Fibroblast of pulmonary artery (primary cell): Measurements from ENCODE around the gene LOXL1.
A peak's percentile ranks its signal among the peaks of the same experiment; 100 is the strongest.

Experiments
- DNase-seq: peaks from one replicate; pipeline ENCODE4 v3.0.0-alpha.2; 2010; ENCODE audit warnings: low read depth
- H3K4me3 ChIP-seq: replicated peaks from 2 replicates; pipeline ENCODE4 v1.5.1; 2011; ENCODE audit warnings: low read depth, mild to moderate bottlenecking, control low read depth, low read length, moderate library complexity
- TF ChIP-seq, protein P1 (sequence below): IDR thresholded peaks from 2 replicates; pipeline ENCODE4 v1.5.1; 2011; ENCODE audit warnings: mild to moderate bottlenecking, control low read depth, low read length, inconsistent platforms; ENCODE audit errors: missing control alignments

The LOXL1 gene

GRCh38 chr15:73987250-73987649 lies 61.0 kb downstream of the LOXL1 start:
- no peak overlapping the region for H3K4me3 ChIP-seq
- no peak for DNase-seq
- TF ChIP-seq, protein P1, sequence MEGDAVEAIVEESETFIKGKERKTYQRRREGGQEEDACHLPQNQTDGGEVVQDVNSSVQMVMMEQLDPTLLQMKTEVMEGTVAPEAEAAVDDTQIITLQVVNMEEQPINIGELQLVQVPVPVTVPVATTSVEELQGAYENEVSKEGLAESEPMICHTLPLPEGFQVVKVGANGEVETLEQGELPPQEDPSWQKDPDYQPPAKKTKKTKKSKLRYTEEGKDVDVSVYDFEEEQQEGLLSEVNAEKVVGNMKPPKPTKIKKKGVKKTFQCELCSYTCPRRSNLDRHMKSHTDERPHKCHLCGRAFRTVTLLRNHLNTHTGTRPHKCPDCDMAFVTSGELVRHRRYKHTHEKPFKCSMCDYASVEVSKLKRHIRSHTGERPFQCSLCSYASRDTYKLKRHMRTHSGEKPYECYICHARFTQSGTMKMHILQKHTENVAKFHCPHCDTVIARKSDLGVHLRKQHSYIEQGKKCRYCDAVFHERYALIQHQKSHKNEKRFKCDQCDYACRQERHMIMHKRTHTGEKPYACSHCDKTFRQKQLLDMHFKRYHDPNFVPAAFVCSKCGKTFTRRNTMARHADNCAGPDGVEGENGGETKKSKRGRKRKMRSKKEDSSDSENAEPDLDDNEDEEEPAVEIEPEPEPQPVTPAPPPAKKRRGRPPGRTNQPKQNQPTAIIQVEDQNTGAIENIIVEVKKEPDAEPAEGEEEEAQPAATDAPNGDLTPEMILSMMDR: no peak

DNA sequence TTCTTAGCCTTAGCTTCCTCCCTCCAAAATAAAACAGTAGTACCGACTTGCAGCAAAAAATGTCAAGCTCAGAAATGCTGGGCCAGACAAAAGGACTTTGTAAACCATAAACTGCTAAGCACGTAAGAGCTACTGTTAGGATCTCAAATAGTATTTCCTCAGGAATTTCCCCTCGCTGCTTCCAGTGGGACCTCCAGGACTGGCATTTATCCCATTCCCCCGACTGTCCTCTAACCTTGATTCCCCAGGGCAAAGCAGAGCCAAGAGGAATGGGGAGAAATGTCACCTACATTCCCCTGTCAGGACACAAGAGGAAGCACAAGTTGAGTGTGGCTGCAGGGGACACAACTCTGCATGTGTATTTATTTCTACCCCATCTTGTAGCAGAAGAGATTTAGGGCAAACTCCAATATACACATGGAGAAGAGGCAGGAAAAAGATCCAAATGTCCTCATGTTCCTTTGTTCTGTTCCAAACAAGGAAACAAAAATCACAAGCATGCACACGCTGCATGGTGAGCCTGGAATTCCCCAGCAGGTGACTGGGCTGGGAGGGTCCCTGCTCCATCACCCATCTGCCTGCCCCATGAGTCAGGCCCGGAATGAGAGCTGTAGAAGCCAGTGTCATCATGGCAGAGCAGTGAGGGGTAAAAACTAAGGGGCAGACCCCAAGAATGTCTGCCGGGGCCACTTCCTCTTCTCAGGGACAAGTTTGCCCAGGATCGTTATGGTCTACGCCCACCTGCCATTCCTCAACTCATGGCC lies 61.6 kb downstream of the LOXL1 start:
- TF ChIP-seq, protein P1: no peak
- H3K4me3 ChIP-seq: no peak overlapping the region
- no peak for DNase-seq

DNA sequence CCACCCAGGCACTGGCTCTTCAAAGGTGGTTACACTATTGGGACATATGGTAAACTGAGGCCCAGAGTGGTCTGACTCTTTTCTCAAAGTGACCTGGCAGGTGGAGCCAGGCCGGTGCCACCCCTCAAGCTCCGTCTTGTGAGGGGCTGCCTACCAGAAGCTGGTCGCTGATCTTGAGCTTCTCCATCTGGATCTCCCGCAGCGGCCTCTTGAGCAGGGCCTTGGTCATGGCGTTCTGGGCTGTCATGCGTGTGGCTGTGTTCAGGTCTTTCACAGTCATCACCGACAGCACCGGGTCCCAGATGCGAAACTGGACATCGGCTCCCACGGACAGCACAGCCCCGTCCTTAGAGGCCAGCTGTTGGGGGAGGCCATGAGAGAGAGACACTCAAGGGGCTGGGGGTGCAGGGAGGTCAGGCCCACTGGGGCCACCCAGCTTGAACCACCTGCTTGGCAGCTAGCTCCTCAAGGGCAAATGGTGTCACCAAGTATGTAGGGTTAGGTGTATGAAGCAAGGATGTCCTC lies 62.2 kb downstream of the LOXL1 start:
- H3K4me3 ChIP-seq: no peak overlapping the region
- no peak for DNase-seq
- TF ChIP-seq, protein P1: no peak

DNA sequence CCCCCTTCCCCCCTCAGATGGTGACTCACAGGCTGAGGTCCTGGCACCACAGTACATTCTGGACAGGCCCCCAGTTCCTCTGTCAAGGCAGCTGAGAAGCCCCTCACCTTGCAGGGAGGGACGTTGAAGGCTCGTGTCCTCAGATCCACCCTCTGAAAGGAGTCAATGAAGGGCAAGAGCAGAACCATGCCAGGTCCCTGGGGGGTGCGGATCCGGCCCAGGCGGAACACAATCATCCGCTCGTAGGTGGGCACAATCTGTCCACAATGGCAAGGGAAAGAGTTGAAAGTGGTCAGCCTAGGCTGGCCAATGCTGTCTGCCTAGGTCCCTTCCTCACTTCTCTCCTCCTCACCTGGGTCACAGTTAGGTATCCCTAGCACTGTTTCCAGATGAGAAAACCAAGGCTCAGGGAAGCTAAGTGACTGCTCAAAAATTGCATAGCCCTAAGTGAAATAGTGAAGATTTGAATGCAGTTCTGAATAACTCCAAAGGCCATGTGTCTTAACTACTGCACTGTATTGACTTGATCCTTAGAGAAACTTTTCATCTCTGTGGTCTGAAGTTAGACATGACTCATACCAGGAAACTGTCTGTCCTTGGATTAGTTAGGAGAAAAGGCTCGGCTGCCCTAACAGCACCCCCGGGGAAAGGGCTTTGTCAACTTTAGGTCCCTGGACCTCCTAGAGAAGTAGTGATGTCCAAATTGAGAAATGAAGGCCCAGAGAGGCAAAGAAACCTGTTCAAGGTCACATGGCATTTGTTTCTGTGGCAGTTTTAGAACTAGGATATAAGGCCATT lies 62.9 kb downstream of the LOXL1 start:
- peak; percentile 74 for DNase-seq
- TF ChIP-seq, protein P1: no peak
- H3K4me3 ChIP-seq: no peak overlapping the region

DNA sequence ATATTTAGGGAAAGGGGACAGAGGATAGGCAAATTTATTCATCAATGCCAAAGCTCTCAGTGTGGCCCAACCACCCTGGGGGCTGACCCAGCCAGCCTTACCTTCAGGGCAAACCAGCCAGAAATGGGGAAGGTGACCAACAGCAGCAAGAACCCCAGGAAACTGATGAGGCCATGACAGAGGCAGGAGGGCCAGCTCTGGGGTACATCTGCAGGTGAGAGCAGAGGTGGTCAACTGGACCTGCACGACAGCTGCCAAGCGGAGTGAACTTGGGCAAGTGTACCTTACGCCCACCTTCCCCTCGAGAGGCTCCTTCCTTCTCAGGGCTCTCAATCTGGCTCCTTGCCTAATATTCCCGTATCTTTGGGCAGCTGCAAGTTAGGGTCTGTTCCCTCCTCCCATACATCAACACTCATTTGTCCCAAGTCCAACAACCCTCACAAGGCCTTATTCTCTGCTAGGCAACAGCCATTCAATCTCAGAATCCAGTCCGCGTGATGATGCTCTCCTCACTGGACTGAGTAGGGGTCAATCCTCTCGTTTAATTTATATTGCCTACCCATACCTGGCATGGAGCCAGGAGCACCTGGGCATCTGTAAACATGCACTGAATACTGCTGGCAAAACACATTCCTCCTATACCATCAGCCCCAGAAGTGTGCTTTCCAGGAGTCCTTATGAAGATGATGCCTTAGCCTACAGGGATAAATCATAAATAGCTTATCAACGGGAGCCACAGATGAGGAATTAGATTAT lies 64.2 kb downstream of the LOXL1 start:
- DNase-seq: no peak
- no peak overlapping the region for H3K4me3 ChIP-seq
- TF ChIP-seq, protein P1: no peak

DNA sequence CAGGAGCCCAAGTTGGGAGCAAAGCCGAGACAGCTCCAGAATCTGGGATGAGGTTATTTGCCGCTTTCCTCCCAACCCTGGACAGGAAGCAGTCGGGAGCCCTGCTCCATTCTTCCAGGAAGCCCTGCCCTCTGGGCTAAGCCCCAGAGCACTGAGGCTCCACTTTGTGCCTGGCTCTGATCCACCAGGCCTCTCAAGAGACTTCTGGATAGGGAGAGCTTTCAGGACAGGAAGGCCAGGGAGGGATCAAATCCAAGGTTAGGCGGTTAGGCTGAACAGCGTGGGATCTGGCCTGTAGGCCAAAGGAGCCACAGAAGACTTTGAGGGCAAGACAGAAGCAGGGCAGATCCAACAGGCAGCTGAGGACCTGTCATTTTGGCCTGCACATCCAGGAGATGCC lies 65.0 kb downstream of the LOXL1 start:
- peak overlapping the region; percentile 59 for H3K4me3 ChIP-seq
- TF ChIP-seq, protein P1: no peak
- DNase-seq: peak; percentile 84
